Adrenal gland (tissue), 5 donors: Measurements from ENCODE around the gene HHIP.

Experiments used
- POLR2A ChIP-seq, 2 donors: fragments of 450-650 bp; IDR thresholded peaks; one replicate each; pipeline ENCODE4 v1.6.1; 2017; ENCODE audit warnings: antibody characterized with exemption in 2 of 2, mild to moderate bottlenecking in 2 of 2, moderate library complexity in 1 of 2
- TF ChIP-seq, protein P1 (sequence below), 6 experiments: fragments of 450-650 bp in 4 of 6; fragments of 200-600 bp in 2 of 6; sonication (generic) in 1 of 6; IDR thresholded peaks; 1 replicate in 5 of 6; 2 replicates in 1 of 6; pipeline versions ENCODE4 v1.5.1 to v1.8.0; 2016 to 2021; ENCODE audit warnings: antibody characterized with exemption in 6 of 6, mild to moderate bottlenecking in 2 of 6, moderate library complexity in 1 of 6
- donor health status: DM: no; HTN: no; CAD: no.

DNA sequence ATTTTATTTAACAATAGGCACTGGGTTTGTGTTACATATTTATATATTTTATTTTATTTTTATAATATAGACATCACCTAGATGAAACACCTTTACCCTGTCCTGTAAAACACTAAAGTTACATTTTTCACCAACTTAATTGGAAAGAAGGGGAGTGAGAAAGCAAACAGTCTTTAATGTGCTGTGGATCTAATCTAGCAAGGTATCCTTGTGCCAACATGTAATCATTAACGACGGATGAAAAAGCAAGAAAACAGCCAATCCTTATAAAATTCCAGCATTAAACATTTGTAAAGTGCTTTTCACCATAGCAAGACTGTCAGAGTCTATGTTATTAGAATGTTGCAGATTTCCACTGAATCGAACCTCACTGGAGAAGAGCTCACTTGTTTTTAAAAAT lies 92.7 kb downstream of the HHIP start:
- TF ChIP-seq, protein P1, sequence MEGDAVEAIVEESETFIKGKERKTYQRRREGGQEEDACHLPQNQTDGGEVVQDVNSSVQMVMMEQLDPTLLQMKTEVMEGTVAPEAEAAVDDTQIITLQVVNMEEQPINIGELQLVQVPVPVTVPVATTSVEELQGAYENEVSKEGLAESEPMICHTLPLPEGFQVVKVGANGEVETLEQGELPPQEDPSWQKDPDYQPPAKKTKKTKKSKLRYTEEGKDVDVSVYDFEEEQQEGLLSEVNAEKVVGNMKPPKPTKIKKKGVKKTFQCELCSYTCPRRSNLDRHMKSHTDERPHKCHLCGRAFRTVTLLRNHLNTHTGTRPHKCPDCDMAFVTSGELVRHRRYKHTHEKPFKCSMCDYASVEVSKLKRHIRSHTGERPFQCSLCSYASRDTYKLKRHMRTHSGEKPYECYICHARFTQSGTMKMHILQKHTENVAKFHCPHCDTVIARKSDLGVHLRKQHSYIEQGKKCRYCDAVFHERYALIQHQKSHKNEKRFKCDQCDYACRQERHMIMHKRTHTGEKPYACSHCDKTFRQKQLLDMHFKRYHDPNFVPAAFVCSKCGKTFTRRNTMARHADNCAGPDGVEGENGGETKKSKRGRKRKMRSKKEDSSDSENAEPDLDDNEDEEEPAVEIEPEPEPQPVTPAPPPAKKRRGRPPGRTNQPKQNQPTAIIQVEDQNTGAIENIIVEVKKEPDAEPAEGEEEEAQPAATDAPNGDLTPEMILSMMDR (IDR thresholded peaks at IDR 0.05): no peak
- TF ChIP-seq POLR2A (IDR thresholded peaks at IDR 0.05): no peak
